GM23338 (cell line): ENCODE data around the gene GNS. TPM values are rescaled to one million over a fixed set of nuclear protein-coding genes. Genes with fewer than 3 reads are reported as not detected.

Source experiments
- ATAC-seq: fragments of 200-7000 bp; cut with Tn5 transposase; 3 replicates; pipeline ENCODE4 v1.9.1; 2020
- DNase-seq: peaks from one replicate; pipeline ENCODE4 v3.0.0-alpha.2; 2015; ENCODE audit warnings: low spot score
- H2AFZ ChIP-seq: fragments of 200-600 bp; sonication (generic); 2 replicates; pipeline ENCODE4 v1.8.0; 2016; ENCODE audit warnings: antibody characterized with exemption, mild to moderate bottlenecking, moderate library complexity
- H3F3A ChIP-seq: fragments of 200-600 bp; sonication (generic); replicated peaks from 2 replicates; pipeline ENCODE4 v1.8.0; 2017; ENCODE audit warnings: antibody characterized with exemption, mixed run types, low read depth
- H3K27ac ChIP-seq: fragments of 200-600 bp; sonication (generic); 2 replicates; pipeline ENCODE4 v1.6.1; 2016; ENCODE audit warnings: low read depth
- H3K27me3 ChIP-seq: fragments of 200-600 bp; sonication (generic); 2 replicates; pipeline ENCODE4 v1.8.0; 2016; ENCODE audit warnings: mild to moderate bottlenecking, mixed run types, moderate library complexity; ENCODE audit not compliant: insufficient read depth
- H3K36me3 ChIP-seq: fragments of 200-600 bp; sonication (generic); 2 replicates; pipeline ENCODE4 v1.8.0; 2016; ENCODE audit warnings: mild to moderate bottlenecking; ENCODE audit not compliant: insufficient read depth
- H3K4me1 ChIP-seq: fragments of 200-600 bp; sonication (generic); 2 replicates; pipeline ENCODE4 v1.8.0; 2016; ENCODE audit warnings: mild to moderate bottlenecking, moderate library complexity; ENCODE audit not compliant: insufficient read depth
- H3K4me2 ChIP-seq: fragments of 200-600 bp; sonication (generic); 2 replicates; pipeline ENCODE4 v1.7.1; 2017; ENCODE audit warnings: mixed run types
- H3K4me3 ChIP-seq: fragments of 200-600 bp; sonication (generic); 2 replicates; pipeline ENCODE4 v1.6.1; 2016; ENCODE audit warnings: mixed run types
- H3K79me2 ChIP-seq: fragments of 200-600 bp; sonication (generic); replicated peaks from 2 replicates; pipeline ENCODE4 v1.8.0; 2017; ENCODE audit warnings: mild to moderate bottlenecking; ENCODE audit not compliant: insufficient read depth
- H3K9me2 ChIP-seq: fragments of 200-600 bp; sonication (generic); 2 replicates; pipeline ENCODE4 v1.8.0; 2017; ENCODE audit not compliant: insufficient read depth
- H4K20me1 ChIP-seq: fragments of 200-600 bp; sonication (generic); replicated peaks from 2 replicates; pipeline ENCODE4 v1.8.0; 2017; ENCODE audit warnings: mild to moderate bottlenecking; ENCODE audit not compliant: insufficient read depth
- H3K27ac Mint-ChIP-seq: 2 replicates; pipeline ENCODE4 v1.8.0; 2020; ENCODE audit warnings: inconsistent platforms, mild to moderate bottlenecking, moderate library complexity, mixed read lengths
- H3K27me3 Mint-ChIP-seq: 3 replicates; pipeline ENCODE4 v1.8.0; 2022; ENCODE audit warnings: low read depth, mild to moderate bottlenecking, moderate library complexity, mixed read lengths, inconsistent platforms; ENCODE audit not compliant: insufficient read depth, poor library complexity
- H3K36me3 Mint-ChIP-seq: 3 replicates; pipeline ENCODE4 v1.8.0; 2021; ENCODE audit warnings: low read depth, mild to moderate bottlenecking, inconsistent platforms, moderate library complexity, mixed read lengths
- H3K4me1 Mint-ChIP-seq: 3 replicates; pipeline ENCODE4 v1.8.0; 2020; ENCODE audit warnings: mild to moderate bottlenecking, inconsistent platforms, mixed read lengths
- H3K4me3 Mint-ChIP-seq: 3 replicates; pipeline ENCODE4 v1.8.0; 2021; ENCODE audit warnings: moderate library complexity, mild to moderate bottlenecking, inconsistent platforms, mixed read lengths
- H3K9me3 Mint-ChIP-seq: 3 replicates; pipeline ENCODE4 v1.8.0; 2020; ENCODE audit warnings: moderate library complexity, mild to moderate bottlenecking, inconsistent platforms, mixed read lengths
- CREB1 ChIP-seq: fragments of 250-450 bp; sonication (Bioruptor Pico); IDR thresholded peaks from 2 replicates; pipeline ENCODE4 v1.5.0; 2020; ENCODE audit warnings: low read depth, mild to moderate bottlenecking, moderate library complexity
- CTCF ChIP-seq, 2 experiments: fragments of 200-600 bp in 1 of 2; sonication (generic) in 1 of 2; conservative IDR thresholded peaks; 2 replicates each; pipeline versions ENCODE4 v1.5.1 to v1.6.1; 2016 to 2017; ENCODE audit warnings: antibody characterized with exemption in 2 of 2, low read depth in 2 of 2, mild to moderate bottlenecking in 2 of 2, moderate library complexity in 1 of 2
- ETS1 ChIP-seq: IDR thresholded peaks from 2 replicates; pipeline ENCODE4 v1.6.1; 2016; ENCODE audit warnings: antibody characterized with exemption
- EZH2 ChIP-seq: fragments of 200-600 bp; sonication (generic); IDR thresholded peaks from one replicate; pipeline ENCODE4 v1.8.0; 2017; ENCODE audit warnings: antibody characterized with exemption, mild to moderate bottlenecking, low read depth; ENCODE audit not compliant: unreplicated experiment
- EZH2phosphoT487 ChIP-seq: fragments of 200-600 bp; sonication (generic); IDR thresholded peaks from one replicate; pipeline ENCODE4 v1.8.1; 2018; ENCODE audit warnings: antibody characterized with exemption; ENCODE audit not compliant: unreplicated experiment
- JUNB ChIP-seq: IDR thresholded peaks from one replicate; pipeline ENCODE4 v1.6.1; 2016; ENCODE audit warnings: antibody characterized with exemption; ENCODE audit not compliant: unreplicated experiment
- NANOG ChIP-seq: IDR thresholded peaks from 2 replicates; pipeline ENCODE4 v1.6.1; 2016; ENCODE audit warnings: antibody characterized with exemption, borderline replicate concordance
- POLR2AphosphoS5 ChIP-seq: IDR thresholded peaks from 2 replicates; pipeline ENCODE4 v1.6.1; 2016; ENCODE audit warnings: antibody characterized with exemption, low read depth
- REST ChIP-seq: IDR thresholded peaks from one replicate; pipeline ENCODE4 v1.6.1; 2018; ENCODE audit warnings: antibody characterized with exemption; ENCODE audit not compliant: unreplicated experiment
- STAT1 ChIP-seq: IDR thresholded peaks from one replicate; pipeline ENCODE4 v1.6.1; 2016; ENCODE audit warnings: antibody characterized with exemption; ENCODE audit not compliant: unreplicated experiment
- ZNF114 ChIP-seq: fragments of 250-450 bp; sonication (Bioruptor Pico); IDR thresholded peaks from 2 replicates; pipeline ENCODE4 v1.5.0; 2020; ENCODE audit warnings: mild to moderate bottlenecking, moderate library complexity
- ZNF331 ChIP-seq: fragments of 250-450 bp; sonication (Bioruptor Pico); IDR thresholded peaks from 2 replicates; pipeline ENCODE4 v1.5.0; 2020; ENCODE audit warnings: low read depth, mild to moderate bottlenecking, moderate library complexity
- ZNF462 ChIP-seq: fragments of 250-450 bp; sonication (Bioruptor Pico); IDR thresholded peaks from 2 replicates; pipeline ENCODE4 v1.5.0; 2020; ENCODE audit warnings: mild to moderate bottlenecking, moderate library complexity
- polyA plus RNA-seq: library from polyadenylated mRNA; unstranded; fragments of >200 nt; fragmentation: Nextera tagmentation; extraction: Ambion mirVana; gene quantifications from 2 replicates; pipeline ENCODE4 v1.2.1, GENCODE V29; 2016
- total RNA-seq: library from RNA; depleted of rRNA; stranded (reverse); fragments of >200 nt; shearing (Covaris generic); gene quantifications from 2 replicates; pipeline ENCODE4 v1.2.3, GENCODE V29; 2014

Gene GNS
- total and polyA plus RNA-seq, 2 experiments from 2014 or later, result 12.3 to 34.9 TPM

GRCh38 chr12:64724201-64724745 lies 34.9 kb downstream of the GNS start:
- Histone ChIP-seq H3K4me1 (no peaks in the 10 kb centered on the region), H3K4me2 (no peak overlapping the region), H3K27me3 (no peaks in the 10 kb centered on the region), H3F3A (no peaks in the 10 kb centered on the region), H3K27ac (no peak overlapping the region), H3K36me3 (peaks cover 9% of the 10 kb centered on the region; the same call in 1 of the 2 replicates), H3K9me2 (no peaks in the 10 kb centered on the region), H3K79me2 (no peaks in the 10 kb centered on the region), H2AFZ (no peak overlapping the region), H4K20me1 (no peaks in the 10 kb centered on the region), H3K4me3 (no peak overlapping the region)
- Mint-ChIP-seq H3K36me3 (peaks cover 24% of the 10 kb centered on the region), H3K4me3 (no peak overlapping the region), H3K9me3 (no peaks in the 10 kb centered on the region), H3K4me1 (no peaks in the 10 kb centered on the region), H3K27me3 (peaks cover 2% of the 10 kb centered on the region), H3K27ac (no peak overlapping the region)
- DNase-seq (no peak), ATAC-seq (no peak)
- TF ChIP-seq NANOG (no peak), ZNF114 (CRISPR knock-in tag) (no peak), CTCF (conservative IDR thresholded peaks at IDR 0.05; ENCODE audit: low read depth in 2 of 2) (no peak), CREB1 (CRISPR knock-in tag) (no peak), ETS1 (no peak), REST (no peak), ZNF331 (no peak), JUNB (no peak), ZNF462 (CRISPR knock-in tag) (no peak), POLR2AphosphoS5 (no peak), EZH2 (no peak), STAT1 (no peak), EZH2phosphoT487 (no peak)
